Measurements from ENCODE around the gene LTBP1.

DNA sequence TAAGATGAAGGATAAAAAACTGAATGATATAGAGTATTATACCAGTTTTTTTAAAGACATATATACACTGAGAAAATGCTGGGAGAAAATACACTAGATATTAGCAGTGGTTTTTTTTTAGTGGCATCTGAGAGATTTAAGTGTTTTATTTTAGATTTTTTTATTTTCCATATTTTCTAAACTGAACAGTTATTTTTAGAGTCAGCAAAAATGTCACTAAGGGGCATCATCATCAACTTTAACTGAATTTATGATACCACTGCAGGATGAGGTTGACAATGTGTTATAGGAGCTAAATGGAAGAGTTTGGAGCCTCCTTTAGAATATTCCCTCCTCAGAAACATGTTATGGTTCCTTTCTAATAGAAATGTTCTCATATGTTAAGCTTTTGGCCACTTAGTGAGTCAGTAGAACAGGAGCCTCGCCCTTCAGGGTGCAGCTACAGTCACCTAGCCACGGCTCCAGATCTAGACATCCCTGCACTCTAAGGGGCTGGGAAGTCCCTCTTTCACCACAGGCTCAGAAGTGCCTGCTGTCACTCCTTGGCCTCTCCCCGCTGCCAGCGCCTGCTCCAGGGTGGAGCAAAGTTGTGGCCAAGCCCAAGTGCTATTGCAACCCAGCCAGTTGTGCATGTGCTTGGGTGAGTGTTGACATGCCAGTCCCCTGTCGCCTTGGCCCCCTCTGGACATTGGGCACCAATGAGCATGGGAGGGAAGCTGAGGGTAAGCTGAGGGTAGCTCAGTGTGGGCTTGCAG lies 319.0 kb downstream of the LTBP1 start:
- TF ChIP-seq CEBPB (IDR thresholded peaks at IDR 0.05) (no peak), EP300 (IDR thresholded peaks at IDR 0.05; ENCODE audit: borderline replicate concordance) (no peak), FOXM1 (IDR thresholded peaks at IDR 0.05; ENCODE audit: borderline replicate concordance, low read depth) (no peak), TEAD4 (IDR thresholded peaks at IDR 0.05) (no peak), TAF1 (IDR thresholded peaks at IDR 0.05; ENCODE audit: low read depth) (no peak), ZBTB7A (IDR thresholded peaks at IDR 0.05; ENCODE audit: low read depth) (no peak), NFIC (IDR thresholded peaks at IDR 0.05) (no peak), TCF12 (IDR thresholded peaks at IDR 0.05; ENCODE audit: low read depth) (no peak)
- TF ChIP-seq, protein P1, sequence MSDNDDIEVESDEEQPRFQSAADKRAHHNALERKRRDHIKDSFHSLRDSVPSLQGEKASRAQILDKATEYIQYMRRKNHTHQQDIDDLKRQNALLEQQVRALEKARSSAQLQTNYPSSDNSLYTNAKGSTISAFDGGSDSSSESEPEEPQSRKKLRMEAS (IDR thresholded peaks at IDR 0.05) = no peak
- TF ChIP-seq, protein P2, sequence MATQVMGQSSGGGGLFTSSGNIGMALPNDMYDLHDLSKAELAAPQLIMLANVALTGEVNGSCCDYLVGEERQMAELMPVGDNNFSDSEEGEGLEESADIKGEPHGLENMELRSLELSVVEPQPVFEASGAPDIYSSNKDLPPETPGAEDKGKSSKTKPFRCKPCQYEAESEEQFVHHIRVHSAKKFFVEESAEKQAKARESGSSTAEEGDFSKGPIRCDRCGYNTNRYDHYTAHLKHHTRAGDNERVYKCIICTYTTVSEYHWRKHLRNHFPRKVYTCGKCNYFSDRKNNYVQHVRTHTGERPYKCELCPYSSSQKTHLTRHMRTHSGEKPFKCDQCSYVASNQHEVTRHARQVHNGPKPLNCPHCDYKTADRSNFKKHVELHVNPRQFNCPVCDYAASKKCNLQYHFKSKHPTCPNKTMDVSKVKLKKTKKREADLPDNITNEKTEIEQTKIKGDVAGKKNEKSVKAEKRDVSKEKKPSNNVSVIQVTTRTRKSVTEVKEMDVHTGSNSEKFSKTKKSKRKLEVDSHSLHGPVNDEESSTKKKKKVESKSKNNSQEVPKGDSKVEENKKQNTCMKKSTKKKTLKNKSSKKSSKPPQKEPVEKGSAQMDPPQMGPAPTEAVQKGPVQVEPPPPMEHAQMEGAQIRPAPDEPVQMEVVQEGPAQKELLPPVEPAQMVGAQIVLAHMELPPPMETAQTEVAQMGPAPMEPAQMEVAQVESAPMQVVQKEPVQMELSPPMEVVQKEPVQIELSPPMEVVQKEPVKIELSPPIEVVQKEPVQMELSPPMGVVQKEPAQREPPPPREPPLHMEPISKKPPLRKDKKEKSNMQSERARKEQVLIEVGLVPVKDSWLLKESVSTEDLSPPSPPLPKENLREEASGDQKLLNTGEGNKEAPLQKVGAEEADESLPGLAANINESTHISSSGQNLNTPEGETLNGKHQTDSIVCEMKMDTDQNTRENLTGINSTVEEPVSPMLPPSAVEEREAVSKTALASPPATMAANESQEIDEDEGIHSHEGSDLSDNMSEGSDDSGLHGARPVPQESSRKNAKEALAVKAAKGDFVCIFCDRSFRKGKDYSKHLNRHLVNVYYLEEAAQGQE (IDR thresholded peaks at IDR 0.05; ENCODE audit: low read depth) = no peak
- TF ChIP-seq, protein P3, sequence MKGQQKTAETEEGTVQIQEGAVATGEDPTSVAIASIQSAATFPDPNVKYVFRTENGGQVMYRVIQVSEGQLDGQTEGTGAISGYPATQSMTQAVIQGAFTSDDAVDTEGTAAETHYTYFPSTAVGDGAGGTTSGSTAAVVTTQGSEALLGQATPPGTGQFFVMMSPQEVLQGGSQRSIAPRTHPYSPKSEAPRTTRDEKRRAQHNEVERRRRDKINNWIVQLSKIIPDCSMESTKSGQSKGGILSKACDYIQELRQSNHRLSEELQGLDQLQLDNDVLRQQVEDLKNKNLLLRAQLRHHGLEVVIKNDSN (IDR thresholded peaks at IDR 0.05) = no peak

Data from Ishikawa (cell line).